Fibroblast of the aortic adventitia (primary cell): ENCODE data around the gene CTXND1. TPM values are rescaled to one million over a fixed set of nuclear protein-coding genes. Genes with fewer than 3 reads are reported as not detected.

ENCODE experiments used
- DNase-seq: peaks from one replicate; pipeline ENCODE4 v3.0.0-alpha.2; 2010; ENCODE audit warnings: low read depth
- H3K4me3 ChIP-seq: 2 replicates; pipeline ENCODE4 v1.5.1; 2011; ENCODE audit warnings: low read depth, mild to moderate bottlenecking, control low read depth, low read length, moderate library complexity
- CTCF ChIP-seq: IDR thresholded peaks from 2 replicates; pipeline ENCODE4 v1.5.1; 2011; ENCODE audit warnings: mild to moderate bottlenecking, low read length, control low read depth, inconsistent platforms; ENCODE audit not compliant: insufficient read depth
- total RNA-seq: library from RNA; depleted of rRNA; stranded (reverse); fragments of >200 nt; gene quantifications from 2 replicates; pipeline ENCODE4 v1.2.3, GENCODE V29; 2012; ENCODE audit warnings: low replicate concordance

Gene CTXND1
- total RNA-seq, 1 donor: not detected

- no peak for DNase-seq
- TF ChIP-seq CTCF: no peak
- H3K4me3 ChIP-seq: no peak overlapping the region
These were observed 5.6 kb downstream of the CTXND1 start for GRCh38 chr15:80246425-80246894.

GRCh38 chr15:80242802-80243201 lies 9.2 kb downstream of the CTXND1 start:
- no peak for TF ChIP-seq CTCF
- DNase-seq: no peak
- no peak overlapping the region for H3K4me3 ChIP-seq

- peak; percentile 71 for TF ChIP-seq CTCF
- peak; percentile 19 for DNase-seq
- no peak overlapping the region for H3K4me3 ChIP-seq
These were observed 9.8 kb downstream of the CTXND1 start for GRCh38 chr15:80242132-80242769.

GRCh38 chr15:80241508-80241907 lies 10.5 kb downstream of the CTXND1 start:
- H3K4me3 ChIP-seq: no peak overlapping the region
- TF ChIP-seq CTCF: no peak

GRCh38 chr15:80240276-80240675 lies 11.7 kb downstream of the CTXND1 start:
- H3K4me3 ChIP-seq: no peak overlapping the region
- TF ChIP-seq CTCF: no peak
- no peak for DNase-seq

More at GRCh38 chr15:80241508-80241907, 10.5 kb downstream of the CTXND1 start:
- no peak for DNase-seq

GRCh38 chr15:80234883-80235282 lies 17.1 kb downstream of the CTXND1 start:
- no peak overlapping the region for H3K4me3 ChIP-seq
- peak; percentile 45 for TF ChIP-seq CTCF
- DNase-seq: peak; percentile 32

- DNase-seq: no peak
- TF ChIP-seq CTCF: no peak
- H3K4me3 ChIP-seq: no peak overlapping the region
These were observed 18.4 kb downstream of the CTXND1 start for GRCh38 chr15:80233581-80233980.
